ENCODE results near the gene KLHL35. TPM values are rescaled to one million over a fixed set of nuclear protein-coding genes. Genes with fewer than 3 reads are reported as not detected.

Gene KLHL35
- polyA plus RNA-seq, 3 donors = 0.33 to 0.45 TPM; not detected in 1

- peak overlapping the region in 2 of 7 donors; percentile 0 to 22 for H3K27ac Mint-ChIP-seq
- 97% methylated on average over 9 of the region's 13 CpGs for WGBS (ENCODE audit: insufficient coverage)
- no peak overlapping the region for H3K9ac ChIP-seq (ENCODE audit: insufficient read depth, low read length, poor library complexity, severe bottlenecking)
Observed at GRCh38 chr11:75437966-75438659, 5.1 kb upstream of the KLHL35 start.

DNA sequence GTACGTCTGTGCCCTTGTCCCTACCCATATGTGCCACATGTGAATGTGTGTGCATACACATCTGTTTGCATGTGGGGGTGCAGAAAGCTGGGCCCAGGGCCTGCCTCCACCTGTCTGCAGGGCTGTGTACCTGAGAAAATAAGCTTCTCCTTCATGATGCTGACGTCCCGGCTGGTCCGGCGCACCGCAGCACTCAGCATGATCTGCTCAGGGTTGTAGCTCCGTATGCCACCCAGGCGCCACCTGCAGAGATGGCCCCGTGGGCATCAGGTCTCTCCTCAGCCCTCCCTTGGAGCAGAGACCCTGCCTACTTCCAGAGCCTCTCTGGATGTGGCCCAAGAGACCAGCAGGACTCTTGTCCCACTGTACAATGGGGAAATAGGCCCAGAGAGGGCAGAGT is 3.8 kb upstream of the KLHL35 start:
- Histone ChIP-seq H3K27ac (ENCODE audit: low read depth in 1 of 2, low read length in 2 of 2) (no peak overlapping the region), H3K9me3 (replicated peaks in 1 of 2; ENCODE audit: control insufficient read depth in 1 of 2, insufficient read depth in 1 of 2, low read length in 2 of 2) (no peaks in the 10 kb centered on the region), H3K36me3 (replicated peaks in 1 of 2; ENCODE audit: control insufficient read depth in 1 of 2, insufficient read depth in 2 of 2, low read length in 2 of 2) (peaks cover 0 to 18% of the 10 kb centered on the region in 2 donors), H4K20me1 (ENCODE audit: insufficient read depth, low read length) (no peaks in the 10 kb centered on the region), H3K4me3 (replicated peaks in 1 of 3; ENCODE audit: low read depth in 2 of 3, low read length in 3 of 3) (no peak overlapping the region), H3K27me3 (ENCODE audit: control insufficient read depth in 2 of 2, insufficient read depth in 2 of 2, low read length in 2 of 2) (peaks cover 9 to 21% of the 10 kb centered on the region in 2 donors), H3K4me1 (ENCODE audit: control insufficient read depth in 1 of 2, insufficient read depth in 2 of 2, low read length in 2 of 2) (peaks cover 0 to 3% of the 10 kb centered on the region in 2 donors), H3K79me2 (ENCODE audit: insufficient read depth, low read length) (no peaks in the 10 kb centered on the region), H2AFZ (ENCODE audit: insufficient read depth, low read depth, low read length, poor library complexity, severe bottlenecking) (no peak overlapping the region), H3K4me2 (replicated peaks; ENCODE audit: extremely low read depth, low read length, poor library complexity, severe bottlenecking) (no peak overlapping the region), H3K9ac (ENCODE audit: insufficient read depth, low read length, poor library complexity, severe bottlenecking) (no peak overlapping the region)
- Mint-ChIP-seq H3K36me3 (peaks cover 34 to 41% of the 10 kb centered on the region in 2 donors), H3K9me3 (peaks cover 0 to 4% (median 0%) of the 10 kb centered on the region in 7 donors), H3K27me3 (ENCODE audit: low read depth in 3 of 3) (peaks cover 20 to 24% (median 23%) of the 10 kb centered on the region in 3 donors), H3K4me1 (peaks cover 4% of the 10 kb centered on the region), H3K27ac (no peak overlapping the region), H3K4me3 (no peak overlapping the region)
- no peak for TF ChIP-seq CTCF (IDR thresholded peaks at IDR 0.05)
- DNase-seq = no peak
- 97% methylated on average over 8 of the region's 9 CpGs for WGBS (ENCODE audit: insufficient coverage)
- intact Hi-C loops (cut with micrococcal nuclease) = no loop called here

More at GRCh38 chr11:75437966-75438659, 5.1 kb upstream of the KLHL35 start:
- Histone ChIP-seq H3K79me2 (ENCODE audit: insufficient read depth, low read length) (no peaks in the 10 kb centered on the region), H3K27ac (ENCODE audit: low read depth in 1 of 2, low read length in 2 of 2) (no peak overlapping the region), H2AFZ (ENCODE audit: insufficient read depth, low read depth, low read length, poor library complexity, severe bottlenecking) (no peak overlapping the region), H4K20me1 (ENCODE audit: insufficient read depth, low read length) (no peaks in the 10 kb centered on the region), H3K4me1 (ENCODE audit: control insufficient read depth in 1 of 2, insufficient read depth in 2 of 2, low read length in 2 of 2) (no peaks in the 10 kb centered on the region), H3K4me2 (replicated peaks; ENCODE audit: extremely low read depth, low read length, poor library complexity, severe bottlenecking) (no peak overlapping the region), H3K4me3 (replicated peaks in 1 of 3; ENCODE audit: low read depth in 2 of 3, low read length in 3 of 3) (no peak overlapping the region), H3K36me3 (replicated peaks in 1 of 2; ENCODE audit: control insufficient read depth in 1 of 2, insufficient read depth in 2 of 2, low read length in 2 of 2) (peaks cover 0 to 18% of the 10 kb centered on the region in 2 donors), H3K27me3 (ENCODE audit: control insufficient read depth in 2 of 2, insufficient read depth in 2 of 2, low read length in 2 of 2) (peaks cover 0 to 7% of the 10 kb centered on the region in 2 donors), H3K9me3 (replicated peaks in 1 of 2; ENCODE audit: control insufficient read depth in 1 of 2, insufficient read depth in 1 of 2, low read length in 2 of 2) (no peaks in the 10 kb centered on the region)
- no peak overlapping the region for H3K4me3 Mint-ChIP-seq
- no peak for DNase-seq
- peaks cover 8 to 11% (median 10%) of the 10 kb centered on the region in 3 donors for H3K27me3 Mint-ChIP-seq (ENCODE audit: low read depth in 3 of 3)
- H3K4me1 Mint-ChIP-seq = no peaks in the 10 kb centered on the region
- intact Hi-C loops (cut with micrococcal nuclease) = no loop called here
- peaks cover 34 to 39% of the 10 kb centered on the region in 2 donors for H3K36me3 Mint-ChIP-seq
- no peak for TF ChIP-seq CTCF (IDR thresholded peaks at IDR 0.05)
- H3K9me3 Mint-ChIP-seq = no peaks in the 10 kb centered on the region

Measured in CD14-positive monocyte (primary cell).